Neuronal stem cell (in vitro differentiated cells): ENCODE results near the gene PDSS1.
"Not testable (repeated sequence)": the region's sequence is repeated elsewhere in the genome, so short reads cannot be mapped to it uniquely, and the experiment has no call there.

Experiments used
- DNase-seq: peaks from one replicate; pipeline ENCODE4 v3.0.0-alpha.2; 2013; ENCODE audit warnings: low spot score
- H2AFZ ChIP-seq: one replicate; pipeline ENCODE4 v1.6.1; 2013; ENCODE audit warnings: mild to moderate bottlenecking, low read length, inconsistent platforms
- H2AK5ac ChIP-seq: 2 replicates; pipeline ENCODE4 v1.6.1; 2013; ENCODE audit warnings: low read depth, mild to moderate bottlenecking, inconsistent platforms, low read length, moderate library complexity, mixed read lengths
- H2BK120ac ChIP-seq: 2 replicates; pipeline ENCODE4 v1.6.1; 2013; ENCODE audit warnings: low read depth, mild to moderate bottlenecking, inconsistent platforms, low read length, moderate library complexity, mixed read lengths
- H2BK12ac ChIP-seq: one replicate; pipeline ENCODE4 v1.6.1; 2013; ENCODE audit warnings: low read length, inconsistent platforms
- H2BK15ac ChIP-seq: 2 replicates; pipeline ENCODE4 v1.6.1; 2013; ENCODE audit warnings: mild to moderate bottlenecking, low read length, inconsistent platforms, mixed read lengths
- H2BK5ac ChIP-seq: one replicate; pipeline ENCODE4 v1.6.1; 2013; ENCODE audit warnings: inconsistent platforms, mild to moderate bottlenecking, low read length, moderate library complexity
- H3K14ac ChIP-seq: one replicate; pipeline ENCODE4 v1.6.1; 2013; ENCODE audit warnings: low read length, inconsistent platforms
- H3K18ac ChIP-seq: 2 replicates; pipeline ENCODE4 v1.6.1; 2013; ENCODE audit warnings: low read length, inconsistent platforms
- H3K23ac ChIP-seq: 2 replicates; pipeline ENCODE4 v1.6.1; 2013; ENCODE audit warnings: low read depth, mild to moderate bottlenecking, mixed read lengths, low read length, inconsistent platforms; ENCODE audit not compliant: poor library complexity
- H3K27ac ChIP-seq: replicated peaks from 3 replicates; pipeline ENCODE4 v1.5.1; 2013; ENCODE audit warnings: low read length, inconsistent platforms
- H3K27me3 ChIP-seq, 3 experiments: 2 replicates each; pipeline ENCODE4 v1.6.1; 2013; ENCODE audit warnings: low read length in 3 of 3, mild to moderate bottlenecking in 2 of 3, inconsistent platforms in 1 of 3, low read depth in 1 of 3, mixed read lengths in 1 of 3, moderate library complexity in 1 of 3; ENCODE audit not compliant: control insufficient read depth in 3 of 3, insufficient read depth in 3 of 3
- H3K36me3 ChIP-seq, 2 donors: replicated peaks in 1 of 2; 2 replicates each; pipeline ENCODE4 v1.6.1; 2013; ENCODE audit warnings: low read length in 2 of 2; ENCODE audit not compliant: control insufficient read depth in 2 of 2, insufficient read depth in 2 of 2
- H3K4ac ChIP-seq: 2 replicates; pipeline ENCODE4 v1.6.1; 2013; ENCODE audit warnings: inconsistent platforms, mild to moderate bottlenecking, low read length, moderate library complexity
- H3K4me1 ChIP-seq, 2 donors: 1 replicate in 1 of 2; 2 replicates in 1 of 2; pipeline ENCODE4 v1.6.1; 2013; ENCODE audit warnings: low read length in 2 of 2, low read depth in 1 of 2; ENCODE audit not compliant: control insufficient read depth in 2 of 2, insufficient read depth in 1 of 2
- H3K4me2 ChIP-seq: one replicate; pipeline ENCODE4 v1.6.1; 2013; ENCODE audit warnings: mild to moderate bottlenecking, low read length, inconsistent platforms; ENCODE audit not compliant: insufficient read depth, poor library complexity, severe bottlenecking
- H3K4me3 ChIP-seq, 2 donors: 2 replicates each; pipeline ENCODE4 v1.5.1; 2013; ENCODE audit warnings: low read length in 2 of 2, mild to moderate bottlenecking in 2 of 2, inconsistent platforms in 1 of 2, moderate library complexity in 1 of 2
- H3K79me1 ChIP-seq: one replicate; pipeline ENCODE4 v1.6.1; 2013; ENCODE audit warnings: low read depth, mild to moderate bottlenecking, inconsistent platforms, low read length, moderate library complexity
- H3K9ac ChIP-seq: one replicate; pipeline ENCODE4 v1.6.1; 2013; ENCODE audit warnings: mild to moderate bottlenecking, low read depth, low read length, inconsistent platforms; ENCODE audit not compliant: poor library complexity
- H3K9me3 ChIP-seq, 2 donors: replicated peaks in 1 of 2; 2 replicates each; pipeline versions ENCODE3 to v1.6.1; 2013; ENCODE audit warnings: low read length in 2 of 2, mild to moderate bottlenecking in 2 of 2, inconsistent platforms in 1 of 2, low read depth in 1 of 2, mixed read lengths in 1 of 2, moderate library complexity in 1 of 2; ENCODE audit not compliant: control insufficient read depth in 2 of 2, insufficient read depth in 1 of 2
- H4K8ac ChIP-seq: one replicate; pipeline ENCODE4 v1.6.1; 2013; ENCODE audit warnings: low read depth, mild to moderate bottlenecking, inconsistent platforms, low read length, moderate library complexity
- H4K91ac ChIP-seq: one replicate; pipeline ENCODE4 v1.6.1; 2013; ENCODE audit warnings: low read length, low read depth, mild to moderate bottlenecking, inconsistent platforms; ENCODE audit not compliant: poor library complexity
- WGBS, 2 donors: extraction: QIAGEN DNeasy Blood & Tissue Kit; methylation state at CpG; one replicate each; pipeline ENCODE4 v1.1.7; 2013; ENCODE audit warnings: missing lambda C conversion rate in 2 of 2, mixed read lengths in 1 of 2; ENCODE audit not compliant: insufficient read length in 2 of 2, insufficient replicate concordance in 1 of 2; ENCODE audit errors: extremely low coverage in 2 of 2; 5-methylcytosine and 5-hydroxymethylcytosine counted together

The PDSS1 gene

GRCh38 chr10:26682931-26683330, 14.6 kb upstream of the PDSS1 start:
- H3K27me3 ChIP-seq: no peaks in the 10 kb centered on the region
- no CpG with 5 or more reads among the region's 6 CpGs for WGBS, 2 donors
- no peak overlapping the region for H3K14ac ChIP-seq
- no peak overlapping the region for H3K23ac ChIP-seq
- H2BK12ac ChIP-seq: no peak overlapping the region
- H3K4me3 ChIP-seq: no peak overlapping the region
- no peak overlapping the region for H2AK5ac ChIP-seq
- no peak overlapping the region for H2BK15ac ChIP-seq
- no peaks in the 10 kb centered on the region for H3K36me3 ChIP-seq
- no peak overlapping the region for H2AFZ ChIP-seq
- no peaks in the 10 kb centered on the region for H3K9me3 ChIP-seq
- no peak for DNase-seq
- H3K4me2 ChIP-seq: no peak overlapping the region
- H3K4ac ChIP-seq: no peak overlapping the region
- H3K9ac ChIP-seq: no peak overlapping the region
- no peaks in the 10 kb centered on the region for H3K79me1 ChIP-seq
- H2BK120ac ChIP-seq: no peak overlapping the region
- no peak overlapping the region for H4K91ac ChIP-seq
- H3K4me1 ChIP-seq: no peaks in the 10 kb centered on the region
- H2BK5ac ChIP-seq: no peak overlapping the region
- no peak overlapping the region for H4K8ac ChIP-seq
- H3K18ac ChIP-seq: no peak overlapping the region
- H3K27ac ChIP-seq: no peak overlapping the region

GRCh38 chr10:26684667-26685264, 12.7 kb upstream of the PDSS1 start:
- H3K4me2 ChIP-seq, H4K91ac ChIP-seq, H2BK12ac ChIP-seq, H3K36me3 ChIP-seq, H2BK5ac ChIP-seq, H3K4ac ChIP-seq, H3K27ac ChIP-seq, H2BK15ac ChIP-seq, H3K14ac ChIP-seq, H3K23ac ChIP-seq, H3K18ac ChIP-seq, H3K79me1 ChIP-seq, H3K4me1 ChIP-seq, H3K9me3 ChIP-seq, H3K27me3 ChIP-seq, DNase-seq, H2AK5ac ChIP-seq, H4K8ac ChIP-seq, H3K9ac ChIP-seq, H2BK120ac ChIP-seq, H3K4me3 ChIP-seq: not testable (repeated sequence)
- WGBS, 2 donors: no CpG with 5 or more reads among the region's 6 CpGs
- peak overlapping the region; percentile 36 for H2AFZ ChIP-seq

- H3K27ac ChIP-seq: no peak overlapping the region
- H2BK5ac ChIP-seq: no peak overlapping the region
- WGBS, 2 donors: no CpG with 5 or more reads among the region's 3 CpGs
- no peak overlapping the region for H3K9ac ChIP-seq
- no peak overlapping the region for H3K23ac ChIP-seq
- no peaks in the 10 kb centered on the region for H3K4me1 ChIP-seq
- H3K4ac ChIP-seq: no peak overlapping the region
- H3K4me2 ChIP-seq: no peak overlapping the region
- no peak overlapping the region for H3K14ac ChIP-seq
- no peaks in the 10 kb centered on the region for H3K36me3 ChIP-seq
- no peak overlapping the region for H2BK12ac ChIP-seq
- no peak overlapping the region for H2AK5ac ChIP-seq
- no peak overlapping the region for H3K18ac ChIP-seq
- H4K8ac ChIP-seq: no peak overlapping the region
- H2BK120ac ChIP-seq: no peak overlapping the region
- H2AFZ ChIP-seq: peak overlapping the region; percentile 36
- no peaks in the 10 kb centered on the region for H3K79me1 ChIP-seq
- DNase-seq: no peak
- H3K4me3 ChIP-seq: no peak overlapping the region
- H2BK15ac ChIP-seq: no peak overlapping the region
- H3K9me3 ChIP-seq: no peaks in the 10 kb centered on the region
- H4K91ac ChIP-seq: no peak overlapping the region
- H3K27me3 ChIP-seq: peaks cover 0 to 2% (median 0%) of the 10 kb centered on the region in 3 experiments
These were observed 12.1 kb upstream of the PDSS1 start for GRCh38 chr10:26685441-26685840.

- Histone ChIP-seq H3K23ac (no peak overlapping the region), H3K18ac (no peak overlapping the region), H3K27ac (no peak overlapping the region), H3K4ac (no peak overlapping the region), H3K9me3 (no peaks in the 10 kb centered on the region), H2AK5ac (no peak overlapping the region), H3K27me3 (peaks cover 0 to 5% (median 0%) of the 10 kb centered on the region in 3 experiments), H2AFZ (no peak overlapping the region), H3K79me1 (no peaks in the 10 kb centered on the region), H2BK5ac (no peak overlapping the region), H2BK15ac (no peak overlapping the region), H3K4me1 (no peaks in the 10 kb centered on the region), H3K9ac (no peak overlapping the region), H2BK12ac (no peak overlapping the region), H4K8ac (no peak overlapping the region), H3K36me3 (no peaks in the 10 kb centered on the region), H3K4me2 (no peak overlapping the region), H4K91ac (no peak overlapping the region), H2BK120ac (no peak overlapping the region), H3K4me3 (no peak overlapping the region), H3K14ac (no peak overlapping the region)
- no peak for DNase-seq
- WGBS, 2 donors: no CpG with 5 or more reads among the region's 4 CpGs
These were observed 8.1 kb upstream of the PDSS1 start for GRCh38 chr10:26689399-26689798.
